GM19025 (cell line): ENCODE results near the gene CNTN6.

Experiments used
- ATAC-seq: cut with Tn5 transposase; IDR thresholded peaks from one replicate; pipeline ENCODE4 v1.9.1; 2021; ENCODE audit warnings: mild to moderate bottlenecking, low read depth, moderate library complexity; ENCODE audit not compliant: unreplicated experiment

The CNTN6 gene

GRCh38 chr3:1400571-1400970 is 307.7 kb downstream of the CNTN6 start:
- no peak for ATAC-seq

- no peak for ATAC-seq
Measured at GRCh38 chr3:1404270-1404962, 311.6 kb downstream of the CNTN6 start.

- no peak for ATAC-seq
Measured at GRCh38 chr3:1406250-1406649, 313.4 kb downstream of the CNTN6 start.

GRCh38 chr3:1421577-1421976 is 328.8 kb downstream of the CNTN6 start:
- no peak for ATAC-seq

- ATAC-seq, result no peak
Measured at GRCh38 chr3:1423566-1424089, 330.8 kb downstream of the CNTN6 start.

- ATAC-seq, result no peak
Measured at GRCh38 chr3:1439395-1439794, 346.6 kb downstream of the CNTN6 start.

- no peak for ATAC-seq
Measured at GRCh38 chr3:1442271-1442670, 349.4 kb downstream of the CNTN6 start.

GRCh38 chr3:1444195-1444594 is 351.4 kb downstream of the CNTN6 start:
- ATAC-seq, result no peak

- ATAC-seq, result no peak
Measured at GRCh38 chr3:1446531-1446930, 353.7 kb downstream of the CNTN6 start.

- no peak for ATAC-seq
Measured at GRCh38 chr3:1447452-1447851, 354.6 kb downstream of the CNTN6 start.

GRCh38 chr3:1448443-1448842 is 355.6 kb downstream of the CNTN6 start:
- no peak for ATAC-seq
